Measurements from ENCODE around the gene TRAF1.
"Not testable (repeated sequence)": the region's sequence is repeated elsewhere in the genome, so short reads cannot be mapped to it uniquely, and the experiment has no call there.

TRAF1 gene

GRCh38 chr9:120926397-120926928 lies at the start of gene TRAF1:
TRAF1 (minus strand) TSS chr9:120926796; CDS start chr9:120926075, 721 bp downstream.
- no peak for DNase-seq (ENCODE audit: low read depth)

- no peak for DNase-seq (ENCODE audit: low read depth)
Measured at GRCh38 chr9:120974921-120975320, 48.3 kb upstream of the TRAF1 start.

GRCh38 chr9:120974181-120974580 lies 47.6 kb upstream of the TRAF1 start:
- DNase-seq (ENCODE audit: low read depth), result no peak

GRCh38 chr9:120971938-120972337 lies 45.3 kb upstream of the TRAF1 start:
- no peak for DNase-seq (ENCODE audit: low read depth)

GRCh38 chr9:120971471-120971870 lies 44.9 kb upstream of the TRAF1 start:
- DNase-seq (ENCODE audit: low read depth), result not testable (repeated sequence)

- no peak for DNase-seq (ENCODE audit: low read depth)
Measured at GRCh38 chr9:120970244-120970643, 43.6 kb upstream of the TRAF1 start.

- DNase-seq (ENCODE audit: low read depth), result no peak
Measured at GRCh38 chr9:120966013-120966369, 39.4 kb upstream of the TRAF1 start.

GRCh38 chr9:120965344-120966012 lies 38.9 kb upstream of the TRAF1 start:
- DNase-seq (ENCODE audit: low read depth), result no peak

- DNase-seq (ENCODE audit: low read depth), result no peak
Measured at GRCh38 chr9:120961936-120962335, 35.3 kb upstream of the TRAF1 start.

- DNase-seq (ENCODE audit: low read depth), result no peak
Measured at GRCh38 chr9:120960001-120960400, 33.4 kb upstream of the TRAF1 start.

GRCh38 chr9:120956862-120957261 lies 30.3 kb upstream of the TRAF1 start:
- no peak for DNase-seq (ENCODE audit: low read depth)

GRCh38 chr9:120951960-120952618 lies 25.5 kb upstream of the TRAF1 start:
- no peak for DNase-seq (ENCODE audit: low read depth)

- DNase-seq (ENCODE audit: low read depth), result no peak
Measured at GRCh38 chr9:120950421-120951388, 24.1 kb upstream of the TRAF1 start.

- no peak for DNase-seq (ENCODE audit: low read depth)
Measured at GRCh38 chr9:120949290-120949689, 22.7 kb upstream of the TRAF1 start.

GRCh38 chr9:120948824-120949223 lies 22.2 kb upstream of the TRAF1 start:
- no peak for DNase-seq (ENCODE audit: low read depth)

- no peak for DNase-seq (ENCODE audit: low read depth)
Measured at GRCh38 chr9:120947222-120947621, 20.6 kb upstream of the TRAF1 start.

GRCh38 chr9:120946259-120946658 lies 19.7 kb upstream of the TRAF1 start:
- no peak for DNase-seq (ENCODE audit: low read depth)

GRCh38 chr9:120944948-120945347 lies 18.4 kb upstream of the TRAF1 start:
- no peak for DNase-seq (ENCODE audit: low read depth)

GRCh38 chr9:120944434-120944843 lies 17.8 kb upstream of the TRAF1 start:
- DNase-seq (ENCODE audit: low read depth), result no peak

- no peak for DNase-seq (ENCODE audit: low read depth)
Measured at GRCh38 chr9:120942186-120943001, 15.8 kb upstream of the TRAF1 start.

GRCh38 chr9:120941046-120941770 lies 14.6 kb upstream of the TRAF1 start:
- no peak for DNase-seq (ENCODE audit: low read depth)
